HCT116 (cell line): Measurements from ENCODE around the gene POLD1. TPM values are rescaled to one million over a fixed set of nuclear protein-coding genes. Genes with fewer than 3 reads are reported as not detected.

Source experiments
- ATAC-seq: fragments of 200-7000 bp; cut with Tn5 transposase; 2 replicates; pipeline ENCODE4 v1.9.1; 2020; ENCODE audit warnings: mild to moderate bottlenecking, moderate library complexity
- BruUV-seq: library from RNA; stranded (reverse); fragments of 400-500 nt; replicated peaks from 2 replicates; lab custom pipeline; 2021; lab: Mats Ljungman, UMichigan
- CTCF ChIA-PET: fragments of 300-600 bp; sonication (Branson Sonifier 250); formaldehyde crosslinking; loops from one replicate; lab custom pipeline; 2021; ENCODE audit warnings: antibody characterized with exemption; lab: Charles Lee
- POLR2A ChIA-PET: fragments of 300-600, 350-600 bp; sonication (Branson Sonifier 250); formaldehyde crosslinking; loops from one replicate; lab custom pipeline; 2021; ENCODE audit warnings: antibody characterized with exemption; lab: Charles Lee
- RAD21 ChIA-PET, 2 experiments: fragments of 300-600 bp; sonication (Branson Sonifier 250); formaldehyde crosslinking; loops; one replicate each; lab custom pipeline; 2023; ENCODE audit warnings: low total read pairs in 2 of 2; ENCODE audit not compliant: uncharacterized antibody in 2 of 2, unreplicated experiment in 2 of 2, low non-redundant PET in 1 of 2; lab: Charles Lee
- DNase-seq: peaks from one replicate; pipeline ENCODE4 v3.0.0-alpha.2; 2010; ENCODE audit warnings: low read depth, low spot score
- H2AFZ ChIP-seq: fragments of 200-600 bp; shearing (Covaris generic), sonication (generic); 2 replicates; pipeline ENCODE4 v1.6.1; 2017; ENCODE audit warnings: low read depth, mixed run types, mixed read lengths, antibody characterized with exemption, low read length; ENCODE audit not compliant: poor library complexity, severe bottlenecking
- H3K27ac ChIP-seq: 2 replicates; pipeline ENCODE4 v1.5.1; 2012; ENCODE audit warnings: low read depth, low read length
- H3K27me3 ChIP-seq: fragments of 200-600 bp; sonication (generic); 2 replicates; pipeline ENCODE4 v1.6.1; 2016; ENCODE audit warnings: mixed run types, low read length, mixed read lengths; ENCODE audit not compliant: insufficient read depth
- H3K36me3 ChIP-seq, 2 experiments: fragments of 200-500 bp in 1 of 2; fragments of 200-600 bp in 1 of 2; sonication (Bioruptor generic) in 1 of 2; sonication (generic) in 1 of 2; 2 replicates each; pipeline versions ENCODE4 v1.5.1 to v1.6.1; 2014 to 2016; ENCODE audit warnings: low read length in 2 of 2, inconsistent platforms in 1 of 2, mixed read lengths in 1 of 2, mixed run types in 1 of 2; ENCODE audit not compliant: insufficient read depth in 2 of 2, control insufficient read depth in 1 of 2
- H3K4me1 ChIP-seq, 2 experiments: fragments of 200-600 bp in 1 of 2; sonication (generic) in 1 of 2; 2 replicates each; pipeline versions ENCODE4 v1.5.1 to v1.6.1; 2012 to 2017; ENCODE audit warnings: low read length in 2 of 2, inconsistent platforms in 1 of 2, mild to moderate bottlenecking in 1 of 2, mixed read lengths in 1 of 2, mixed run types in 1 of 2, moderate library complexity in 1 of 2; ENCODE audit not compliant: insufficient read depth in 2 of 2, control insufficient read depth in 1 of 2
- H3K4me2 ChIP-seq: fragments of 200-600 bp; sonication (generic); 2 replicates; pipeline ENCODE4 v1.6.1; 2017; ENCODE audit warnings: mixed run types, low read length, mixed read lengths
- H3K4me3 ChIP-seq, 2 experiments: fragments of 200-600 bp in 1 of 2; sonication (generic) in 1 of 2; replicated peaks in 1 of 2; 2 replicates each; pipeline ENCODE4 v1.5.1; 2011 to 2016; ENCODE audit warnings: low read length in 2 of 2, control low read depth in 1 of 2, low read depth in 1 of 2, mild to moderate bottlenecking in 1 of 2, mixed read lengths in 1 of 2, mixed run types in 1 of 2
- H3K79me2 ChIP-seq: fragments of 200-600 bp; sonication (generic); 2 replicates; pipeline ENCODE4 v1.6.1; 2017; ENCODE audit warnings: mild to moderate bottlenecking, mixed run types, low read length, moderate library complexity, mixed read lengths; ENCODE audit not compliant: insufficient read depth
- H3K9ac ChIP-seq: fragments of 200-600 bp; sonication (generic); 2 replicates; pipeline ENCODE4 v1.6.1; 2016; ENCODE audit warnings: low read length, mixed read lengths
- H3K9me2 ChIP-seq: fragments of 200-600 bp; sonication (generic), shearing (Covaris generic); 2 replicates; pipeline ENCODE4 v1.6.1; 2017; ENCODE audit warnings: mixed run types, mild to moderate bottlenecking, moderate library complexity; ENCODE audit not compliant: insufficient read depth
- H3K9me3 ChIP-seq, 2 experiments: fragments of 200-500 bp in 1 of 2; fragments of 200-600 bp in 1 of 2; sonication (Bioruptor generic) in 1 of 2; sonication (generic) in 1 of 2; 2 replicates each; pipeline ENCODE4 v1.6.1; 2014 to 2017; ENCODE audit warnings: low read length in 2 of 2, mixed read lengths in 2 of 2, inconsistent platforms in 1 of 2, low read depth in 1 of 2, mild to moderate bottlenecking in 1 of 2, mixed run types in 1 of 2, moderate library complexity in 1 of 2; ENCODE audit not compliant: control insufficient read depth in 1 of 2, insufficient read depth in 1 of 2
- H4K20me1 ChIP-seq: fragments of 200-600 bp; sonication (generic), shearing (Covaris generic); 2 replicates; pipeline ENCODE4 v1.6.1; 2017; ENCODE audit warnings: mixed run types, mild to moderate bottlenecking, moderate library complexity; ENCODE audit not compliant: insufficient read depth
- ATF3 ChIP-seq: IDR thresholded peaks from 2 replicates; pipeline ENCODE4 v1.6.1; 2012
- CBX3 ChIP-seq: IDR thresholded peaks from 2 replicates; pipeline ENCODE4 v1.6.1; 2012; ENCODE audit warnings: low read depth
- CEBPB ChIP-seq: IDR thresholded peaks from 2 replicates; pipeline ENCODE4 v1.6.1; 2012; ENCODE audit warnings: low read depth
- ELF1 ChIP-seq: IDR thresholded peaks from 2 replicates; pipeline ENCODE4 v1.6.1; 2012; ENCODE audit warnings: low read depth, borderline replicate concordance
- EZH2phosphoT487 ChIP-seq: fragments of 200-600 bp; IDR thresholded peaks from 2 replicates; pipeline ENCODE4 v1.6.1; 2018; ENCODE audit warnings: antibody characterized with exemption, borderline replicate concordance
- FOSL1 ChIP-seq: IDR thresholded peaks from 2 replicates; pipeline ENCODE4 v1.6.1; 2012; ENCODE audit warnings: low read depth
- JUND ChIP-seq: IDR thresholded peaks from 2 replicates; pipeline ENCODE4 v1.6.1; 2012
- MAX ChIP-seq: IDR thresholded peaks from 2 replicates; pipeline ENCODE4 v1.6.1; 2012
- POLR2A ChIP-seq: IDR thresholded peaks from 2 replicates; pipeline ENCODE4 v1.7.0; 2011; ENCODE audit warnings: borderline replicate concordance; ENCODE audit not compliant: insufficient read depth, insufficient read length; ENCODE audit errors: extremely low read depth
- POLR2AphosphoS5 ChIP-seq: IDR thresholded peaks from 2 replicates; pipeline ENCODE4 v1.6.1; 2011; ENCODE audit warnings: mild to moderate bottlenecking, low read depth, low read length, moderate library complexity
- RAD21 ChIP-seq: IDR thresholded peaks from 2 replicates; pipeline ENCODE4 v1.6.1; 2012; ENCODE audit warnings: low read depth, mild to moderate bottlenecking
- REST ChIP-seq: IDR thresholded peaks from 2 replicates; pipeline ENCODE4 v1.6.1; 2012; ENCODE audit warnings: low read depth
- SIN3A ChIP-seq: IDR thresholded peaks from 2 replicates; pipeline ENCODE4 v1.6.1; 2012; ENCODE audit warnings: low read depth
- SP1 ChIP-seq: IDR thresholded peaks from 2 replicates; pipeline ENCODE4 v1.6.1; 2012; ENCODE audit warnings: low read depth
- SRF ChIP-seq: IDR thresholded peaks from 2 replicates; pipeline ENCODE4 v1.6.1; 2012; ENCODE audit warnings: low read depth
- TCF7L2 ChIP-seq: IDR thresholded peaks from 2 replicates; pipeline ENCODE4 v1.7.0; 2011; ENCODE audit warnings: borderline replicate concordance, inconsistent platforms; ENCODE audit not compliant: insufficient read depth, insufficient read length; ENCODE audit errors: extremely low read depth
- YY1 ChIP-seq: IDR thresholded peaks from 2 replicates; pipeline ENCODE4 v1.6.1; 2011; ENCODE audit warnings: low read length, low read depth, moderate library complexity, mild to moderate bottlenecking; ENCODE audit not compliant: insufficient replicate concordance; ENCODE audit errors: extremely low read depth
- ZBTB33 ChIP-seq: IDR thresholded peaks from 2 replicates; pipeline ENCODE4 v1.6.1; 2011; ENCODE audit warnings: mild to moderate bottlenecking, low read length, moderate library complexity; ENCODE audit not compliant: insufficient replicate concordance; ENCODE audit errors: extremely low read depth
- ZFX ChIP-seq: fragments of 450-650 bp; IDR thresholded peaks from 2 replicates; pipeline ENCODE4 v1.6.1; 2017
- ZNF274 ChIP-seq: fragments of 200-500 bp; sonication (Bioruptor generic); IDR thresholded peaks from 2 replicates; pipeline ENCODE4 v1.6.1; 2014; ENCODE audit warnings: mild to moderate bottlenecking, low read depth, low read length, inconsistent platforms
- intact Hi-C: fragments of 100-400 bp; cut with micrococcal nuclease; formaldehyde crosslinking; loops from 2 replicates; pipeline ENCODE4 v1.10.0; 2022
- total RNA-seq: library from RNA; stranded (reverse); gene quantifications from one replicate; pipeline ENCODE4 v1.2.1, GENCODE V29; 2021; ENCODE audit not compliant: unreplicated experiment

POLD1 gene
- total RNA-seq, 1 experiment from 2014 or later = 122 TPM

GRCh38 chr19:50432221-50433028, 48.3 kb downstream of the POLD1 start, which contains the start of gene MYBPC2:
TSS of gene MYBPC2 (plus strand) at chr19:50432892. CDS start at chr19:50432954, 62 bp downstream.
- Histone ChIP-seq H3K36me3 (no peaks in the 10 kb centered on the region), H3K9ac (peak within 1 kb of the TSS; percentile 35; the same call in 1 of the 2 replicates), H3K27me3 (no peaks in the 10 kb centered on the region), H3K4me3 (peak within 1 kb of the TSS; percentile 40 to 51), H2AFZ (peak within 1 kb of the TSS; percentile 45), H3K9me3 (no peaks in the 10 kb centered on the region), H4K20me1 (no peaks in the 10 kb centered on the region), H3K4me1 (peaks cover 6 to 21% of the 10 kb centered on the region in 2 experiments), H3K9me2 (no peaks in the 10 kb centered on the region), H3K79me2 (no peaks in the 10 kb centered on the region), H3K27ac (peak within 1 kb of the TSS; percentile 49; the same call in 1 of the 2 replicates), H3K4me2 (peak within 1 kb of the TSS; percentile 73)
- intact Hi-C loops = no loop called here
- ATAC-seq = no peak; the same call in 1 of the 2 replicates
- no TSS peak for BruUV-seq
- POLR2A ChIA-PET = no interaction called here
- RAD21 ChIA-PET = no interaction called here
- CTCF ChIA-PET = no interaction called here
- no peak for TF ChIP-seq TCF7L2
- TF ChIP-seq POLR2A = no peak
- TF ChIP-seq YY1 = no peak
- TF ChIP-seq ZFX = no peak
- no peak for TF ChIP-seq ATF3
- TF ChIP-seq SP1 = no peak
- no peak for TF ChIP-seq ZBTB33
- TF ChIP-seq REST = no peak
- no peak for TF ChIP-seq CEBPB
- no peak for TF ChIP-seq SIN3A
- TF ChIP-seq JUND = no peak
- TF ChIP-seq CBX3 = no peak
- TF ChIP-seq FOSL1 = no peak
- no peak for TF ChIP-seq MAX
- no peak for TF ChIP-seq ZNF274
- no peak for TF ChIP-seq RAD21
- TF ChIP-seq POLR2AphosphoS5 = no peak
- TF ChIP-seq ELF1 = no peak
- no peak for TF ChIP-seq EZH2phosphoT487
- TF ChIP-seq SRF = no peak
- no peak for DNase-seq
